GM19438 (cell line): Measurements from ENCODE around the gene PTK7.
A peak's percentile ranks its signal among the peaks of the same experiment; 100 is the strongest.

Experiments
- ATAC-seq: cut with Tn5 transposase; IDR thresholded peaks from one replicate; pipeline ENCODE4 v1.9.1; 2021; ENCODE audit warnings: low read depth; ENCODE audit not compliant: unreplicated experiment

Gene PTK7

GRCh38 chr6:43141644-43142043 lies 65.5 kb downstream of the PTK7 start:
- no peak for ATAC-seq

GRCh38 chr6:43142101-43142500 lies 66.0 kb downstream of the PTK7 start:
- no peak for ATAC-seq

- ATAC-seq: peak; percentile 90
Observed at GRCh38 chr6:43143235-43144128, 67.4 kb downstream of the PTK7 start.

- ATAC-seq: no peak
Observed at GRCh38 chr6:43144879-43145278, 68.8 kb downstream of the PTK7 start.

- no peak for ATAC-seq
Observed at GRCh38 chr6:43146261-43146660, 70.1 kb downstream of the PTK7 start.

GRCh38 chr6:43146709-43147688 lies 70.9 kb downstream of the PTK7 start:
- ATAC-seq: no peak

GRCh38 chr6:43147691-43148477 lies 71.8 kb downstream of the PTK7 start:
- ATAC-seq: no peak

GRCh38 chr6:43149265-43149664 lies 73.2 kb downstream of the PTK7 start:
- ATAC-seq: no peak

- no peak for ATAC-seq
Observed at GRCh38 chr6:43150051-43150751, 74.1 kb downstream of the PTK7 start.

GRCh38 chr6:43159599-43159998 lies 83.5 kb downstream of the PTK7 start:
- ATAC-seq: no peak

GRCh38 chr6:43163899-43164298 lies 87.8 kb downstream of the PTK7 start:
- ATAC-seq: no peak

GRCh38 chr6:43170417-43170930 lies 94.4 kb downstream of the PTK7 start:
- no peak for ATAC-seq

- ATAC-seq: peak; percentile 47
Observed at GRCh38 chr6:43170931-43171706, 95.0 kb downstream of the PTK7 start, which contains the start of gene SRF. Gene SRF, plus strand, starts transcription at chr6:43171269. Its CDS starts 388 bp downstream, at chr6:43171657.

GRCh38 chr6:43171707-43172103 lies 95.6 kb downstream of the PTK7 start:
- no peak for ATAC-seq

GRCh38 chr6:43172104-43173007 lies 96.2 kb downstream of the PTK7 start:
- no peak for ATAC-seq

GRCh38 chr6:43173591-43174262 lies 97.6 kb downstream of the PTK7 start:
- no peak for ATAC-seq
